ENCODE data around the gene LRRC4.

DNA sequence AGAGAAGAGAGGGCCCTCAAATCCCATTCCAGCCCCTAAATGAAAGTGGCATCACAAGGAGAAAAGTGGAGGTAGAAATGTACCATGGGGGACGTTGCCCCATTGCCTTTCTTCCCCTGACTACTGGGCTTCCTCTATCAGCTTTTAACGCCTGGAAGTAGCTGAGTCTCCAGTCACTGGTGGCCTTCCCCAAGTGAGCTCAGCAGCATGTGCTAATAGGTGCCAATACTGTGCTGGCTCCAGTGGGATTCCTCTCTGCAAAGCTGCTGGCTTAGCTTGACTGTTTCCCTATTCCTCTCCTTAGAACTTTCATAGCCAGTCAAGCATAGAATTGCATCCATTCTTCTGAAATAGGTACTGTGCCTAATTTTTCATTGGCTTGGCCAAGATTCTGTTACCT is 32.6 kb downstream of the LRRC4 start:
- TF ChIP-seq, protein P1, sequence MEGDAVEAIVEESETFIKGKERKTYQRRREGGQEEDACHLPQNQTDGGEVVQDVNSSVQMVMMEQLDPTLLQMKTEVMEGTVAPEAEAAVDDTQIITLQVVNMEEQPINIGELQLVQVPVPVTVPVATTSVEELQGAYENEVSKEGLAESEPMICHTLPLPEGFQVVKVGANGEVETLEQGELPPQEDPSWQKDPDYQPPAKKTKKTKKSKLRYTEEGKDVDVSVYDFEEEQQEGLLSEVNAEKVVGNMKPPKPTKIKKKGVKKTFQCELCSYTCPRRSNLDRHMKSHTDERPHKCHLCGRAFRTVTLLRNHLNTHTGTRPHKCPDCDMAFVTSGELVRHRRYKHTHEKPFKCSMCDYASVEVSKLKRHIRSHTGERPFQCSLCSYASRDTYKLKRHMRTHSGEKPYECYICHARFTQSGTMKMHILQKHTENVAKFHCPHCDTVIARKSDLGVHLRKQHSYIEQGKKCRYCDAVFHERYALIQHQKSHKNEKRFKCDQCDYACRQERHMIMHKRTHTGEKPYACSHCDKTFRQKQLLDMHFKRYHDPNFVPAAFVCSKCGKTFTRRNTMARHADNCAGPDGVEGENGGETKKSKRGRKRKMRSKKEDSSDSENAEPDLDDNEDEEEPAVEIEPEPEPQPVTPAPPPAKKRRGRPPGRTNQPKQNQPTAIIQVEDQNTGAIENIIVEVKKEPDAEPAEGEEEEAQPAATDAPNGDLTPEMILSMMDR (IDR thresholded peaks at IDR 0.05): no peak
- TF ChIP-seq POLR2A (IDR thresholded peaks at IDR 0.05): no peak

Data from testis (tissue), 2 donors.